HepG2 (cell line): Measurements from ENCODE around the gene ST6GAL2. TPM values are rescaled to one million over a fixed set of nuclear protein-coding genes. Genes with fewer than 3 reads are reported as not detected.

Experiments
- ATAC-seq: fragments of 200-7000 bp; cut with Tn5 transposase; 3 replicates; pipeline ENCODE4 v1.9.1; 2020; ENCODE audit warnings: mild to moderate bottlenecking, moderate library complexity
- BruUV-seq: library from RNA; stranded (reverse); fragments of 400-500 nt; replicated peaks from 2 replicates; lab custom pipeline; 2021; lab: Mats Ljungman, UMichigan
- CTCF ChIA-PET: fragments of 300-600 bp; formaldehyde crosslinking; extraction: SDS; loops from one replicate; lab custom pipeline; 2021; ENCODE audit warnings: low total read pairs, inconsistent platforms, low intra/inter-chr PET ratio; lab: Yijun Ruan, JAX
- POLR2A ChIA-PET: fragments of 350-600 bp; sonication (Branson Sonifier 250); formaldehyde crosslinking; loops from one replicate; lab custom pipeline; 2020; ENCODE audit warnings: antibody characterized with exemption, inconsistent platforms; lab: Yijun Ruan, JAX
- DNase-seq: peaks from one replicate; pipeline ENCODE4 v3.0.0-alpha.2; 2015; ENCODE audit warnings: low spot score
- FAIRE-seq: peaks from 3 replicates; lab custom pipeline; 2011; peaks lifted over from hg19 to GRCh38; lab: Jason Lieb, UNC
- H2AFZ ChIP-seq: one replicate; pipeline ENCODE4 v1.6.1; 2011; ENCODE audit warnings: low read length, inconsistent platforms
- H3K27ac ChIP-seq: fragments of 300-600 bp; 3 replicates; pipeline ENCODE4 v1.8.0; 2011; ENCODE audit warnings: mixed run types, mild to moderate bottlenecking, mixed read lengths, low read length, inconsistent platforms; ENCODE audit not compliant: insufficient read depth; ENCODE audit errors: extremely low read length
- H3K27me3 ChIP-seq, 2 experiments: fragments of 200-600 bp in 1 of 2; 2 replicates in 1 of 2; 3 replicates in 1 of 2; pipeline versions ENCODE4 v1.6.0 to v1.8.0; 2011; ENCODE audit warnings: low read length in 2 of 2, mild to moderate bottlenecking in 2 of 2, moderate library complexity in 2 of 2, inconsistent platforms in 1 of 2; ENCODE audit not compliant: insufficient read depth in 2 of 2, control insufficient read depth in 1 of 2
- H3K36me3 ChIP-seq, 2 experiments: fragments of 200-600 bp in 1 of 2; replicated peaks in 1 of 2; 2 replicates in 1 of 2; 3 replicates in 1 of 2; pipeline versions ENCODE4 v1.5.1 to v1.8.0; 2011; ENCODE audit warnings: low read length in 2 of 2, inconsistent platforms in 1 of 2; ENCODE audit not compliant: insufficient read depth in 2 of 2, control insufficient read depth in 1 of 2
- H3K4me1 ChIP-seq: 2 replicates; pipeline ENCODE4 v1.5.1; 2012; ENCODE audit warnings: low read length, inconsistent platforms; ENCODE audit not compliant: insufficient read depth
- H3K4me2 ChIP-seq: 2 replicates; pipeline ENCODE4 v1.6.0; 2011; ENCODE audit warnings: low read depth, low read length, inconsistent platforms
- H3K4me3 ChIP-seq, 3 experiments: fragments of 200-600 bp in 1 of 3; sonication (generic), shearing (Covaris generic) in 1 of 3; replicated peaks in 1 of 3; 2 replicates each; pipeline ENCODE4 v1.5.1; 2011 to 2016; ENCODE audit warnings: low read length in 3 of 3, inconsistent platforms in 2 of 3, low read depth in 2 of 3, mild to moderate bottlenecking in 2 of 3, control low read depth in 1 of 3, mixed read lengths in 1 of 3; ENCODE audit not compliant: insufficient read depth in 1 of 3
- H3K79me2 ChIP-seq: one replicate; pipeline ENCODE4 v1.6.1; 2011; ENCODE audit warnings: low read length, inconsistent platforms; ENCODE audit not compliant: insufficient read depth
- H3K9ac ChIP-seq: 2 replicates; pipeline ENCODE4 v1.6.0; 2011; ENCODE audit warnings: mild to moderate bottlenecking, low read depth, low read length, inconsistent platforms; ENCODE audit not compliant: insufficient read depth
- H3K9me3 ChIP-seq: 2 replicates; pipeline ENCODE4 v1.5.1; 2012; ENCODE audit warnings: mild to moderate bottlenecking, low read length
- H4K20me1 ChIP-seq: 2 replicates; pipeline ENCODE4 v1.6.0; 2011; ENCODE audit warnings: inconsistent platforms, mild to moderate bottlenecking, low read length, moderate library complexity; ENCODE audit not compliant: insufficient read depth
- FOXA1 ChIP-seq, 2 experiments: fragments of 450-650 bp in 1 of 2; sonication (generic) in 1 of 2; formaldehyde crosslinking in 1 of 2; IDR thresholded peaks; 2 replicates each; pipeline versions ENCODE4 v1.4.0 to v1.6.1; 2016 to 2020; ENCODE audit warnings: missing genetic modification reagents in 1 of 2
- HNF4G ChIP-seq, 2 experiments: sonication (generic) in 1 of 2; formaldehyde crosslinking in 1 of 2; IDR thresholded peaks; 2 replicates each; pipeline versions ENCODE4 v1.4.0 to v1.6.1; 2011 to 2020; ENCODE audit warnings: borderline replicate concordance in 2 of 2, low read depth in 2 of 2, mild to moderate bottlenecking in 2 of 2, low read length in 1 of 2, missing genetic modification reagents in 1 of 2, moderate library complexity in 1 of 2
- IKZF5 ChIP-seq: IDR thresholded peaks from 2 replicates; pipeline ENCODE4 v1.6.1; 2018; ENCODE audit warnings: missing genetic modification reagents, mild to moderate bottlenecking, missing compliant biosample characterization
- JUND ChIP-seq: sonication (generic); formaldehyde crosslinking; IDR thresholded peaks from 2 replicates; pipeline ENCODE4 v1.8.0; 2022; ENCODE audit warnings: mild to moderate bottlenecking, missing genetic modification reagents
- MTF1 ChIP-seq: sonication (generic); formaldehyde crosslinking; IDR thresholded peaks from 2 replicates; pipeline ENCODE4 v1.5.0; 2020; ENCODE audit warnings: missing genetic modification reagents
- NCOR1 ChIP-seq: fragments of 200-600 bp; sonication (generic); IDR thresholded peaks from 2 replicates; pipeline ENCODE4 v1.7.0; 2017; ENCODE audit warnings: antibody characterized with exemption, low read length, borderline replicate concordance
- PCBP2 ChIP-seq: fragments of 200-400 bp; formaldehyde crosslinking; optimal IDR thresholded peaks from 2 replicates; pipeline ENCODE3; 2018; ENCODE audit warnings: low read length, low read depth; ENCODE audit not compliant: poor library complexity, severe bottlenecking
- RBM39 ChIP-seq: fragments of 200-400 bp; formaldehyde crosslinking; IDR thresholded peaks from one replicate; pipeline ENCODE4 v1.6.1; 2018; ENCODE audit warnings: antibody characterized with exemption, mild to moderate bottlenecking, low read depth, low read length; ENCODE audit not compliant: poor library complexity, severe bottlenecking
- REST ChIP-seq, 2 experiments: IDR thresholded peaks; 2 replicates each; pipeline ENCODE4 v1.6.1; 2011 to 2012; ENCODE audit warnings: low read length in 2 of 2, borderline replicate concordance in 1 of 2, low read depth in 1 of 2, mild to moderate bottlenecking in 1 of 2, moderate library complexity in 1 of 2
- SIX4 ChIP-seq: sonication (generic); formaldehyde crosslinking; IDR thresholded peaks from 2 replicates; pipeline ENCODE4 v1.4.0; 2020; ENCODE audit warnings: missing genetic modification reagents
- XBP1 ChIP-seq: sonication (generic); formaldehyde crosslinking; IDR thresholded peaks from 2 replicates; pipeline ENCODE4 v1.5.0; 2020; ENCODE audit warnings: missing genetic modification reagents
- ZNF350 ChIP-seq: sonication (generic); formaldehyde crosslinking; IDR thresholded peaks from 2 replicates; pipeline ENCODE4 v1.4.0; 2020; ENCODE audit warnings: mild to moderate bottlenecking, low read depth, missing genetic modification reagents, borderline replicate concordance
- WGBS: methylation state at CpG from one replicate; pipeline ENCODE4 v1.1.6; 2017; ENCODE audit warnings: low lambda C conversion rate; 5-methylcytosine and 5-hydroxymethylcytosine counted together
- in situ Hi-C: cut with HindIII; loops from 2 replicates; pipeline ENCODE4 v1.10.0; 2017; ENCODE audit warnings: low pct_unique_long_range_greater_than_20kb; ENCODE audit not compliant: extremely low pct_ligation_motif_present
- intact Hi-C: fragments of 100-400 bp; cut with micrococcal nuclease; formaldehyde crosslinking; loops from one replicate; pipeline ENCODE4 v1.10.0; 2022; ENCODE audit not compliant: unreplicated experiment
- polyA plus RNA-seq, 8 experiments: library from polyadenylated mRNA; depleted of rRNA in 3 of 8; stranded (reverse) in 7 of 8; unstranded in 1 of 8; fragments of >200 nt; fragmentation: Illumina TruSeq in 4 of 8; extraction: Trizol in 4 of 8; gene quantifications; 2 replicates each; pipeline versions ENCODE4 v1.2.1 to v1.2.3, GENCODE V29; 2011 to 2016; ENCODE audit warnings: low read depth in 4 of 8, missing spikeins in 1 of 8, mixed read lengths in 1 of 8; ENCODE audit not compliant: insufficient read depth in 1 of 8
- total RNA-seq, 5 experiments: library from RNA; depleted of rRNA; stranded (reverse); fragments of >200 nt; fragmentation: Illumina TruSeq; extraction: Trizol; gene quantifications; 2 replicates each; pipeline ENCODE4 v1.2.3, GENCODE V29; 2016; ENCODE audit warnings: low read depth in 1 of 5
- TF ChIP-seq, protein P1 (sequence below): IDR thresholded peaks from 2 replicates; pipeline ENCODE4 v1.6.1; 2016; ENCODE audit warnings: missing compliant biosample characterization, missing genetic modification reagents, borderline replicate concordance
- TF ChIP-seq, protein P2 (sequence below): sonication (generic); formaldehyde crosslinking; IDR thresholded peaks from 2 replicates; pipeline ENCODE4 v1.9.0; 2021; ENCODE audit warnings: missing genetic modification reagents, borderline replicate concordance

The ST6GAL2 gene
- total and polyA plus RNA-seq, 2 of the 13 experiments (the other 11 are each of a cell fraction or from before 2014, with no cell fraction given): not detected

DNA sequence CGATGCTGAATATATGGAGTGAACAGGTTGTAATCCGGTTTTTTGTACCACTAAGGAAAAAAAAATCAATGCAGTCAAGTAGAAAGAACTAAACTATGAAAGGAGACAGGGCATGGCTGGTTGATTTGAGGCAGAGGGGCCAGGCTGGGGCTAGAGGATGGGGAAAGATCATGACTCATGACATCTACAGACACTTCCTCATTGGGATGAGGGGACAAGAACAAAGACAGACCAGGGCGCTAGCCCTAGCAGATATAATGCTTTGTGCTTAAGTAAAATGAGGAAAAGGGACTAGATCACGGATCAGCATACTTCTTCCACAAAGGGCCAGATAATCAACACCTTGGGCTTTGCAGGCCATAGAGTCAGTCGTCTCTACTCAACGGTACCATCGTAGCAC is 55.8 kb downstream of the ST6GAL2 start:
- BruUV-seq: no TSS peak
- no peak overlapping the region for H3K4me2 ChIP-seq
- no peaks in the 10 kb centered on the region for H3K79me2 ChIP-seq
- TF ChIP-seq IKZF5 (CRISPR knock-in tag) (no peak), NCOR1 (no peak), REST (IDR thresholded peaks at IDR 0.05; ENCODE audit: borderline replicate concordance in 1 of 2, low read depth in 1 of 2, low read length in 2 of 2) (no peak), PCBP2 (no peak), FOXA1 (IDR thresholded peaks at IDR 0.05) (no peak), FOXA1 (CRISPR knock-in tag; IDR thresholded peaks at IDR 0.05) (no peak), JUND (no peak), SIX4 (CRISPR knock-in tag) (no peak), ZNF350 (CRISPR knock-in tag) (no peak), HNF4G (IDR thresholded peaks at IDR 0.05; ENCODE audit: borderline replicate concordance, low read depth, low read length) (no peak), HNF4G (CRISPR knock-in tag; IDR thresholded peaks at IDR 0.05; ENCODE audit: borderline replicate concordance, low read depth) (no peak), XBP1 (CRISPR knock-in tag) (no peak), RBM39 (no peak), MTF1 (CRISPR knock-in tag) (no peak)
- TF ChIP-seq, protein P1, sequence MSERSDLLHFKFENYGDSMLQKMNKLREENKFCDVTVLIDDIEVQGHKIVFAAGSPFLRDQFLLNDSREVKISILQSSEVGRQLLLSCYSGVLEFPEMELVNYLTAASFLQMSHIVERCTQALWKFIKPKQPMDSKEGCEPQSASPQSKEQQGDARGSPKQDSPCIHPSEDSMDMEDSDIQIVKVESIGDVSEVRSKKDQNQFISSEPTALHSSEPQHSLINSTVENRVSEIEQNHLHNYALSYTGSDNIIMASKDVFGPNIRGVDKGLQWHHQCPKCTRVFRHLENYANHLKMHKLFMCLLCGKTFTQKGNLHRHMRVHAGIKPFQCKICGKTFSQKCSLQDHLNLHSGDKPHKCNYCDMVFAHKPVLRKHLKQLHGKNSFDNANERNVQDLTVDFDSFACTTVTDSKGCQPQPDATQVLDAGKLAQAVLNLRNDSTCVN (CRISPR knock-in tag): no peak
- TF ChIP-seq, protein P2, sequence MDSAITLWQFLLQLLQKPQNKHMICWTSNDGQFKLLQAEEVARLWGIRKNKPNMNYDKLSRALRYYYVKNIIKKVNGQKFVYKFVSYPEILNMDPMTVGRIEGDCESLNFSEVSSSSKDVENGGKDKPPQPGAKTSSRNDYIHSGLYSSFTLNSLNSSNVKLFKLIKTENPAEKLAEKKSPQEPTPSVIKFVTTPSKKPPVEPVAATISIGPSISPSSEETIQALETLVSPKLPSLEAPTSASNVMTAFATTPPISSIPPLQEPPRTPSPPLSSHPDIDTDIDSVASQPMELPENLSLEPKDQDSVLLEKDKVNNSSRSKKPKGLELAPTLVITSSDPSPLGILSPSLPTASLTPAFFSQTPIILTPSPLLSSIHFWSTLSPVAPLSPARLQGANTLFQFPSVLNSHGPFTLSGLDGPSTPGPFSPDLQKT (CRISPR knock-in tag): no peak
- FAIRE-seq (no peak), DNase-seq (no peak), ATAC-seq (no peak)
- 36% methylated on average over 7 of the region's 7 CpGs for WGBS
- no peaks in the 10 kb centered on the region for H3K4me1 ChIP-seq
- H3K36me3 ChIP-seq: no peaks in the 10 kb centered on the region
- no peaks in the 10 kb centered on the region for H4K20me1 ChIP-seq
- H3K9ac ChIP-seq: no peak overlapping the region
- H3K4me3 ChIP-seq: no peak overlapping the region
- no peak overlapping the region for H2AFZ ChIP-seq
- H3K27me3 ChIP-seq: peaks cover 0 to 4% of the 10 kb centered on the region in 2 experiments; a peak in 1 of 5 replicates
- H3K9me3 ChIP-seq: no peaks in the 10 kb centered on the region
- ChIA-PET CTCF (no interaction called here), POLR2A (no interaction called here)
- no peak overlapping the region for H3K27ac ChIP-seq
- in situ Hi-C loops (no loop called here), intact Hi-C loops (no loop called here)
